GM20000 (cell line): ENCODE measurements around the gene SFXN4.

Experiments
- DNase-seq: peaks from one replicate; pipeline ENCODE4 v3.0.0; 2012; ENCODE audit warnings: low spot score
- CTCF ChIP-seq: IDR thresholded peaks from 2 replicates; pipeline ENCODE4 v1.5.1; 2012; ENCODE audit warnings: mild to moderate bottlenecking, control low read depth; ENCODE audit errors: extremely low read depth, missing control alignments

SFXN4 gene

GRCh38 chr10:119201233-119201632 lies 35.7 kb upstream of the SFXN4 start:
- DNase-seq = no peak
- TF ChIP-seq CTCF = no peak

DNA sequence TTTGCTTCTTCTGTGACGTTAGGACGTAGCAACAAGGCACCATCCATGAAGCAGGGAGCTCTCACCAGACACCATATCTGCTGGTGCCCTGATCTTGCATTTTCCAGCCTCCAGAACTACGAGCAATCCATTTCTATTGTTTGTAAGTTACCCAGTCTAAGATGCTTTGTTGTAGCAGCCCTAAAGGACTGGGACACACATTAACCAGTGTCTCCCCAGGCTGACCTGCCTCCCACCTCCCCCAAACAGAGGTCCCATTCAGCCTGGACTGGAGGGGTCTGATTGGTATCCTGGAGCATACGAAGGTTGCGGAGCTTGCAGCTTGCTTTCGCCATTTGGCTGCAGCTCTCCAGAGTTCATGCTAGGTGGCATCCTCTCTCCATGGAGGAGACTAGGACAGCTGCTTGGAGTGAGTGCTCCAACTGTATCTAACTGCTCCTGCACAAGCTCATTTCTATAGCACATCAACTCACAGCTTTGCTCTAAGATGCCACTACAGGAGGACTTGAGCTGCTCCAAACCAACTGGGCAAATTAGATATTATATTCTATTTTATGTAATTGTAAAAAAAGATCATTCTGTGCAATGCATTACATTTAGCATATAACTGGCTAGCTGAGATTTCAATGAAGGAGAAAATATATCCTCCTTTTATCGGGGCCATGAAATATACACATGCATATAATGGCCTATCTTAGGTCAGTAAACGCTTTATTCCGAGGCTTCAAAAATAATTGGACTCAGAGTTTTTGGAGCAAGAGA lies 33.9 kb upstream of the SFXN4 start:
- TF ChIP-seq CTCF = peak; percentile 75

DNA sequence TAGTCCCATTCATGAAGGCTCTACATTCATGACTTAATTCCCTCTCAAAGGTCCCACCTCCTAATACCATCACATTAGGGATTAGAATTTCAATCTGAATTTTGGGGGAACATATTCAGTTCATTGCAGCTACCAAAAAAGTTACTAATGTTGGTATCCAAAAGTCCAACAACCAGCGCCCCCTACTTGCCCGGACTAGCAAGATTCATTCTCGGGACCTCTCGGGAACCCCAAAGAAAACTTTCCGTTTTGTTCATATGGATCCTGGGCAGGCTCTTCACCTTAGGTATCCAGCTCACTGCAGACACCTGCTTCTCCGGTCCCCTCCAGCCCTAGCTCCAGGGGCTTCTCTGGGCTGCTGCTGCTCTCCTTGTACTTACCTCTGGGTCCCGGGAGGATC lies 32.9 kb upstream of the SFXN4 start:
- DNase-seq = peak; percentile 59
- TF ChIP-seq CTCF = peak; percentile 28

More for the DNA sequence above, 33.9 kb upstream of the SFXN4 start:
- DNase-seq = peak; percentile 62

- no peak for TF ChIP-seq CTCF
- DNase-seq = no peak
These were observed 32.4 kb upstream of the SFXN4 start for GRCh38 chr10:119197921-119198320.

GRCh38 chr10:119191881-119192280 lies 26.4 kb upstream of the SFXN4 start:
- no peak for TF ChIP-seq CTCF
- no peak for DNase-seq

DNA sequence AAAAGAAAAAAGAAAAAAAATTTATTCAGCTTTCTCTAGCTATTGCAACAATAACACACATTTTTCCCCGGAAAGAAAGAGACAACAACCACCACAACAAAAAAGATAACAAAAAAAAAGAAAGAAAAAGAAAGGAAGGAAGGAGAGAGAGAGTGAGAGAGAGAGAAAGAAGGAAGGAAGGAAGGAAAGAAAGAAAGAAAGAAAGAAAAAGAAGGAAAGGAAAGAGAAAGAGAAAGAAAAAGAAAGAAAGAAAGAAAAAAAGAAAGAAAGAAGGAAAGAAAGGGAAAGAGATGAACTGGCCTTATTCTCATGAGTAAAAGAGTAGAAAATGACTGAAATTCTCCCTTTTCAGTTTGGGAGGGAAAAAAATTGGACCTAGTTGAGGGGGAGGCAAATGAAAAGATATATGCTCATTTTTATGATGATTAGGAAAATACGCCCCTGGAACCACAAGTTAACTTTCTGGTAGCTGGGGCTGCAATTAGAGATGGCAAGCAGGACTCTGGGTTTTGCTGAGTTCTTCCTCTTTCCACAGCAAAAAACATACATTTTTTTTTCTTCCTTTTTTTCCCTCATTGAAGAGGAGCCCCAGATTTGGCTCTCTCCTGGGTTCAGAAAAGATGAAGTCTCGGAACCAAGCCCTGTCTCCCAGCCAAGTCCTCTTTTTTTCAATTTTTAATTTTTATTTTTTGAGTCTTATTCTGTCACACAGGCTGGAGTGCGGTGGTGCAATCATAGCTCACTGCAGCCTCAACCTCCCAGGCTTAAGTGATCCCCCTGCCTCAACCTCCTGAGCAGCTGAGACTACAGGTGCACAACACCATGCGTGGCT lies 25.7 kb upstream of the SFXN4 start:
- no peak for DNase-seq

More for the DNA sequence above, 25.7 kb upstream of the SFXN4 start:
- no peak for TF ChIP-seq CTCF
